ENCODE data around the gene FBXL2.
A peak's percentile ranks its signal among the peaks of the same experiment; 100 is the strongest.
"Not testable (repeated sequence)": the region's sequence is repeated elsewhere in the genome, so short reads cannot be mapped to it uniquely, and the experiment has no call there.

The FBXL2 gene

GRCh38 chr3:33388374-33389100, 111.3 kb downstream of the FBXL2 start:
- DNase-seq: no peak

GRCh38 chr3:33389908-33390307, 112.7 kb downstream of the FBXL2 start:
- no peak for DNase-seq

- DNase-seq: no peak
These were observed 114.2 kb downstream of the FBXL2 start for GRCh38 chr3:33391255-33391995.

- DNase-seq: no peak
These were observed 114.9 kb downstream of the FBXL2 start for GRCh38 chr3:33392144-33392543.

- DNase-seq: no peak
These were observed 115.5 kb downstream of the FBXL2 start for GRCh38 chr3:33392703-33393125.

GRCh38 chr3:33394403-33395054, 117.3 kb downstream of the FBXL2 start:
- DNase-seq: no peak

- no peak for DNase-seq
These were observed 118.7 kb downstream of the FBXL2 start for GRCh38 chr3:33395900-33396299.

GRCh38 chr3:33398410-33398809, 121.2 kb downstream of the FBXL2 start:
- no peak for DNase-seq

- DNase-seq: no peak
These were observed 124.5 kb downstream of the FBXL2 start for GRCh38 chr3:33401781-33402180.

GRCh38 chr3:33402936-33403335, 125.7 kb downstream of the FBXL2 start:
- no peak for DNase-seq

GRCh38 chr3:33403756-33404155, 126.5 kb downstream of the FBXL2 start:
- DNase-seq: no peak

GRCh38 chr3:33410816-33411215, 133.6 kb downstream of the FBXL2 start:
- not testable (repeated sequence) for DNase-seq

- DNase-seq: no peak
These were observed 139.9 kb downstream of the FBXL2 start for GRCh38 chr3:33417066-33417673.

GRCh38 chr3:33419948-33420347, 142.7 kb downstream of the FBXL2 start:
- no peak for DNase-seq

GRCh38 chr3:33420966-33421365, 143.7 kb downstream of the FBXL2 start:
- DNase-seq: no peak

- no peak for DNase-seq
These were observed 147.6 kb downstream of the FBXL2 start for GRCh38 chr3:33424606-33425452.

- DNase-seq: no peak
These were observed 148.2 kb downstream of the FBXL2 start for GRCh38 chr3:33425453-33425852.

GRCh38 chr3:33426068-33426467, 148.8 kb downstream of the FBXL2 start:
- peak; percentile 29 for DNase-seq

GRCh38 chr3:33426630-33427317, 149.5 kb downstream of the FBXL2 start:
- no peak for DNase-seq

GRCh38 chr3:33428734-33429133, 151.5 kb downstream of the FBXL2 start:
- no peak for DNase-seq

- DNase-seq: not testable (repeated sequence)
These were observed 152.1 kb downstream of the FBXL2 start for GRCh38 chr3:33429306-33429705.

GRCh38 chr3:33430061-33430460, 152.8 kb downstream of the FBXL2 start:
- no peak for DNase-seq

Data from DMS 273 treated with DMSO at 0.1 percent for 48 hours (cell line).